GM23248 (cell line): ENCODE results near the gene ATG13. TPM values are rescaled to one million over a fixed set of nuclear protein-coding genes. Genes with fewer than 3 reads are reported as not detected.

ENCODE experiments used
- DNase-seq: peaks from one replicate; pipeline ENCODE4 v3.0.0-alpha.2; 2015
- H2AFZ ChIP-seq: fragments of 200-600 bp; sonication (generic); 2 replicates; pipeline ENCODE4 v1.6.1; 2016; ENCODE audit warnings: antibody characterized with exemption
- H3F3A ChIP-seq: fragments of 200-600 bp; sonication (generic); 2 replicates; pipeline ENCODE4 v1.6.1; 2016; ENCODE audit warnings: mild to moderate bottlenecking, antibody characterized with exemption, mixed run types; ENCODE audit not compliant: insufficient read depth
- H3K27ac ChIP-seq: fragments of 200-600 bp; sonication (generic); 2 replicates; pipeline ENCODE4 v1.5.1; 2016; ENCODE audit warnings: mild to moderate bottlenecking
- H3K27me3 ChIP-seq: fragments of 200-600 bp; sonication (generic); replicated peaks from 2 replicates; pipeline ENCODE4 v1.6.1; 2016; ENCODE audit warnings: mild to moderate bottlenecking; ENCODE audit not compliant: insufficient read depth
- H3K36me3 ChIP-seq: fragments of 200-600 bp; sonication (generic); 2 replicates; pipeline ENCODE4 v1.6.1; 2016; ENCODE audit warnings: low read depth, mild to moderate bottlenecking
- H3K4me1 ChIP-seq: fragments of 200-600 bp; sonication (generic); 2 replicates; pipeline ENCODE4 v1.6.1; 2016; ENCODE audit warnings: mild to moderate bottlenecking; ENCODE audit not compliant: insufficient read depth
- H3K4me2 ChIP-seq: fragments of 200-600 bp; sonication (generic); one replicate; pipeline ENCODE4 v1.6.1; 2016; ENCODE audit warnings: mild to moderate bottlenecking; ENCODE audit not compliant: unreplicated experiment
- H3K4me3 ChIP-seq: fragments of 200-600 bp; sonication (generic); 2 replicates; pipeline ENCODE4 v1.5.1; 2016; ENCODE audit warnings: mild to moderate bottlenecking
- H3K79me2 ChIP-seq: fragments of 200-600 bp; sonication (generic); 2 replicates; pipeline ENCODE4 v1.6.1; 2016; ENCODE audit warnings: mild to moderate bottlenecking; ENCODE audit not compliant: insufficient read depth
- H3K9ac ChIP-seq: fragments of 200-600 bp; sonication (generic); 2 replicates; pipeline ENCODE4 v1.6.1; 2016; ENCODE audit warnings: mild to moderate bottlenecking
- H3K9me2 ChIP-seq: fragments of 200-600 bp; sonication (generic); 2 replicates; pipeline ENCODE4 v1.6.1; 2016; ENCODE audit warnings: mixed run types, mild to moderate bottlenecking, moderate library complexity; ENCODE audit not compliant: insufficient read depth
- H3K9me3 ChIP-seq: fragments of 200-600 bp; sonication (generic); one replicate; pipeline ENCODE4 v1.6.1; 2017; ENCODE audit warnings: low read depth
- H4K20me1 ChIP-seq: fragments of 200-600 bp; sonication (generic); 2 replicates; pipeline ENCODE4 v1.6.0; 2016; ENCODE audit not compliant: insufficient read depth
- EZH2 ChIP-seq: fragments of 200-600 bp; sonication (generic); IDR thresholded peaks from 2 replicates; pipeline ENCODE4 v1.6.1; 2018; ENCODE audit warnings: antibody characterized with exemption, mild to moderate bottlenecking; ENCODE audit not compliant: insufficient read depth, poor library complexity, severe bottlenecking
- EZH2phosphoT487 ChIP-seq: fragments of 200-600 bp; sonication (generic); IDR thresholded peaks from 2 replicates; pipeline ENCODE4 v1.6.1; 2018; ENCODE audit warnings: antibody characterized with exemption, moderate library complexity, mild to moderate bottlenecking, low read depth; ENCODE audit not compliant: insufficient read depth
- WGBS, 2 experiments: methylation state at CpG; one replicate each; pipeline ENCODE4 v1.1.6; 2015 to 2017; ENCODE audit warnings: low lambda C conversion rate in 2 of 2, low coverage in 1 of 2; ENCODE audit errors: missing lambda C conversion rate in 2 of 2; 5-methylcytosine and 5-hydroxymethylcytosine counted together
- in situ Hi-C: fragments of 300-500 bp; cut with MboI; formaldehyde crosslinking; loops from 2 replicates; pipeline ENCODE4 v1.15.0; 2020
- polyA plus RNA-seq: library from polyadenylated mRNA; unstranded; fragments of >200 nt; fragmentation: Nextera tagmentation; extraction: Ambion mirVana; gene quantifications from 2 replicates; pipeline ENCODE4 v1.2.1, GENCODE V29; 2016
- total RNA-seq: library from RNA; depleted of rRNA; stranded (reverse); fragments of >200 nt; shearing (Covaris generic); gene quantifications from 2 replicates; pipeline ENCODE4 v1.2.3, GENCODE V29; 2014

Gene ATG13
- total and polyA plus RNA-seq, 2 experiments from 2014 or later, result 55.1 to 118 TPM

DNA sequence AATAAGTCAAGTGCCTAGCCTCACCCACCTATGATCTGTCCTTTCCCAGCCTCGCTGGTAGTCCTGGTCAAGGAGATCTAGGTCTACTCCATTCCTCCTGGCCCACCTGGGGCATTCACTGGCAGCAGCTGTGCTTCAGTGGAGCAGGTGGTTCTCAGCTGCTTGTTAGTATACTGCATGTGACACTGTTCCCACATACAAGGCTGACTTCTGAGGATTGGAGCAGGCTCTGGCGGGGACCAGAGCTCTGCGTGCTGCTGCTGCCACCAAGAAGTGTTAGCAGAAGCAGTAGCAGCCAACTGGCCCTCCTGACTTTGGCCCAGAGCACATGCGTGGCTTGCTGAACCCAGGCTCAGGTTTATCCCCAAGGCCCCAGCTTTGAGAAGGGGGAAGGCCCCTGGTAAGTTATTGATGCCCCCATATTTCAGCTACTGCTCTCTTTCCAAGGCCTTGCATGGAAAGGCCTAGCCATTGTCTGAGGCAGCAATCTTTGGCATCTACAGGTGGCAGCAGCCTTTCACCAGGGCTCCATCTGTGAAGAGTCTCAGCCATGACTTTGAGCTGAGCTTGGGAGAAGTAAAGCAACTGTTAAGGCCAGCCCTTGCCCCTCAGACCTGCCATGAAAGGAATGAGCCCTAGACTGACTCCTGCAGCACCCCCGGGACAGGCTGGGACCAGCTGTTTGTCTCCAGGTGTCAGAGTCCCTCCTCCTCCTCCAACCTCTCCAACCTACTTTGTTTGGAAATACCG lies 56.5 kb downstream of the ATG13 start:
- Histone ChIP-seq H3K4me1 (peaks cover 18% of the 10 kb centered on the region), H3K9me3 (no peaks in the 10 kb centered on the region), H3F3A (peaks cover 52% of the 10 kb centered on the region), H3K4me2 (no peak overlapping the region), H4K20me1 (no peaks in the 10 kb centered on the region), H3K9ac (no peak overlapping the region), H3K79me2 (no peaks in the 10 kb centered on the region), H3K4me3 (no peak overlapping the region), H3K27ac (no peak overlapping the region), H2AFZ (no peak overlapping the region), H3K9me2 (no peaks in the 10 kb centered on the region), H3K27me3 (no peaks in the 10 kb centered on the region), H3K36me3 (peaks cover 22% of the 10 kb centered on the region; the same call in 1 of the 2 replicates)
- TF ChIP-seq EZH2 (no peak), EZH2phosphoT487 (no peak)
- 90 to 96% methylated on average over 6 of the region's 6 CpGs for WGBS, 2 experiments
- no peak for DNase-seq
- in situ Hi-C loops, result no loop called here

DNA sequence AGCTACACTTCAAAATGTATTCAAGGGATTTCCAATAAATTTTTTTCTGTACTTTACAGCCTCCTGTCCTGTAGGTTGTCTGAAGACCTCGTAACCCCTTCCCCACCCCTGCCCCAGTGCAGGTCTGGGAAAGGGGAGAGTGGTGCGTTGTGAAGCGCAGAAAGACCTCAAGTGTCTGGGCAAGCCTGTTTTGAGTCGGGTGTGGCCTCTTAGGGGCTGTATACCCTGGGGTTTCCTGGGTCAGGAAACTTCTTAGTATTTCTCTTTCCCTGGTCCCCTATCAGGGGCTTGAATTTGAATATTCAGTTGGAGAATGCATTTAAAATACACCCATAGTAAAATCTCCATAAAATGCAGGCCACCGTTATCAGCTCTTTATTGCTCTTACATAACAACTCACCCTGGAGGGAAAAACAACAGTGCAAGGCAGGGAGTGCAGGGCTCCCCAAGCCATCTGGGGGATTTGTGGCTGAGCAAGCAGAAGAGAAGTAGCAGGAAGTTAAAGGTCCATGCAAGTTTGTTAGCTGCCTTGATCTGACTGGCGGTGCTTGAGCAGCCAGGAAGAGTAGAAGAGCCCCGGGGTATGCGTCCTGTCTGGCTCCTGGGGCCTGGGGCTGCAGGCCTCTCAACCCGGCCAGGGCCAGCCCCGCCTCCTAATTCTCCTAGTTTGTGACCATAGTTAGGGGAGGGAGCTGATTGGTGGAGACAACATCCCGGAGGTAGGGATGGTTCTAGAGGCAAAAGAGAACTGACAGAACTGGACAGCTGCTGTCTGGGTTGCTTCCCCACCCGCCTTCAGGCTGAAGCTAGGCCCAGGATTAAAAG lies 57.3 kb downstream of the ATG13 start:
- H3K36me3 ChIP-seq, result peaks cover 16% of the 10 kb centered on the region; the same call in 1 of the 2 replicates
- no peak for DNase-seq

GRCh38 chr11:46675288-46675851 lies 58.0 kb downstream of the ATG13 start:
- Histone ChIP-seq H3K27ac (peak overlapping the region; percentile 94), H3K9me3 (no peaks in the 10 kb centered on the region), H3K4me1 (peaks cover 18% of the 10 kb centered on the region), H3K4me3 (no peak overlapping the region), H3K9me2 (no peaks in the 10 kb centered on the region), H3K27me3 (no peaks in the 10 kb centered on the region), H3K79me2 (no peaks in the 10 kb centered on the region), H3F3A (peaks cover 40% of the 10 kb centered on the region), H3K36me3 (peaks cover 19% of the 10 kb centered on the region; the same call in 1 of the 2 replicates), H4K20me1 (no peaks in the 10 kb centered on the region), H3K4me2 (peak overlapping the region; percentile 6), H2AFZ (peak overlapping the region; percentile 8), H3K9ac (peak overlapping the region; percentile 77)
- DNase-seq, result peak; percentile 92
- WGBS, 2 experiments, result 12 to 13% methylated on average over 4 of the region's 4 CpGs
- in situ Hi-C loops, result no loop called here
- TF ChIP-seq EZH2 (no peak), EZH2phosphoT487 (no peak)

More for the DNA sequence above, 57.3 kb downstream of the ATG13 start:
- TF ChIP-seq EZH2, result no peak
- no peak for TF ChIP-seq EZH2phosphoT487
- Histone ChIP-seq H2AFZ (peak overlapping the region; percentile 8), H3K27ac (peak overlapping the region; percentile 94), H3K9me3 (no peaks in the 10 kb centered on the region), H3K4me3 (no peak overlapping the region), H3K4me2 (peak overlapping the region; percentile 6), H3F3A (peaks cover 45% of the 10 kb centered on the region), H3K9me2 (no peaks in the 10 kb centered on the region), H3K79me2 (no peaks in the 10 kb centered on the region), H3K27me3 (no peaks in the 10 kb centered on the region), H3K9ac (peak overlapping the region; percentile 77), H4K20me1 (no peaks in the 10 kb centered on the region), H3K4me1 (peaks cover 18% of the 10 kb centered on the region)
- in situ Hi-C loops, result no loop called here
- WGBS, 2 experiments, result 57% methylated on average over 12 of the region's 12 CpGs

DNA sequence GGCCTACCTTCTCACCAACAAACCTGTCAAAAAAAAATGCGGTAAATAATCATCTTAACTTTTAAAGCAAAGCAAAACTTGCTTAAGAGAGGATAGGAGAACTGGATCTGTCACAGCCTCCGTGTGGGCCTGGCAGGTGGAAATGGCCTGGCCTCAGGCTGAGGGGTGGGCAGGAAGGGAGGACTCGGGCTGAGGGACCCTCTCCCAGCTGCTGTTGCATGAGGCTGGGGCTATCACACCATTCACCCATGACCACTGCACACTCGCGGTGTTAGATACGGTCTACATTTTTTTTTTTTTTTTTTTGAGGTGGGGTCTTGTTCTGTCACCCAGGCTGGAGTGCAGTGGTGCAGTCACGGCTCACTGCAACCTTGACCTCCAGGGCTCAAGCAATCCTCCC lies 58.6 kb downstream of the ATG13 start:
- 77 to 81% methylated on average over 7 of the region's 7 CpGs for WGBS, 2 experiments

More for the DNA sequence above, 58.6 kb downstream of the ATG13 start:
- no peak for TF ChIP-seq EZH2phosphoT487
- TF ChIP-seq EZH2, result no peak
- Histone ChIP-seq H3K79me2 (no peaks in the 10 kb centered on the region), H3K27me3 (no peaks in the 10 kb centered on the region), H3K9me2 (no peaks in the 10 kb centered on the region), H3K9ac (peak overlapping the region; percentile 77), H4K20me1 (no peaks in the 10 kb centered on the region), H3K4me1 (peaks cover 18% of the 10 kb centered on the region), H3K4me3 (no peak overlapping the region), H3K9me3 (no peaks in the 10 kb centered on the region), H3K4me2 (peak overlapping the region; percentile 6), H3F3A (peaks cover 34% of the 10 kb centered on the region), H2AFZ (peak overlapping the region; percentile 8), H3K36me3 (peaks cover 24% of the 10 kb centered on the region; the same call in 1 of the 2 replicates), H3K27ac (peak overlapping the region; percentile 94)
- no peak for DNase-seq
- in situ Hi-C loops, result no loop called here
